ENCODE data around the gene C1QC. TPM values are rescaled to one million over a fixed set of nuclear protein-coding genes. Genes with fewer than 3 reads are reported as not detected.

C1QC gene
- total RNA-seq, 1 experiment from 2014 or later, result not detected

GRCh38 chr1:22646384-22646783 is 3.0 kb downstream of the C1QC start:
- TF ChIP-seq, protein P1, sequence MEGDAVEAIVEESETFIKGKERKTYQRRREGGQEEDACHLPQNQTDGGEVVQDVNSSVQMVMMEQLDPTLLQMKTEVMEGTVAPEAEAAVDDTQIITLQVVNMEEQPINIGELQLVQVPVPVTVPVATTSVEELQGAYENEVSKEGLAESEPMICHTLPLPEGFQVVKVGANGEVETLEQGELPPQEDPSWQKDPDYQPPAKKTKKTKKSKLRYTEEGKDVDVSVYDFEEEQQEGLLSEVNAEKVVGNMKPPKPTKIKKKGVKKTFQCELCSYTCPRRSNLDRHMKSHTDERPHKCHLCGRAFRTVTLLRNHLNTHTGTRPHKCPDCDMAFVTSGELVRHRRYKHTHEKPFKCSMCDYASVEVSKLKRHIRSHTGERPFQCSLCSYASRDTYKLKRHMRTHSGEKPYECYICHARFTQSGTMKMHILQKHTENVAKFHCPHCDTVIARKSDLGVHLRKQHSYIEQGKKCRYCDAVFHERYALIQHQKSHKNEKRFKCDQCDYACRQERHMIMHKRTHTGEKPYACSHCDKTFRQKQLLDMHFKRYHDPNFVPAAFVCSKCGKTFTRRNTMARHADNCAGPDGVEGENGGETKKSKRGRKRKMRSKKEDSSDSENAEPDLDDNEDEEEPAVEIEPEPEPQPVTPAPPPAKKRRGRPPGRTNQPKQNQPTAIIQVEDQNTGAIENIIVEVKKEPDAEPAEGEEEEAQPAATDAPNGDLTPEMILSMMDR (conservative IDR thresholded peaks at IDR 0.05), result no peak
- Histone ChIP-seq H3K9ac (ENCODE audit: extremely low read depth, insufficient read length, low read length) (no peak overlapping the region), H3K4ac (ENCODE audit: low read depth, low read length) (no peak overlapping the region), H3K56ac (ENCODE audit: insufficient read length, low read depth, low read length) (no peak overlapping the region), H3K79me1 (ENCODE audit: insufficient read depth, low read depth, low read length, poor library complexity, severe bottlenecking) (no peaks in the 10 kb centered on the region), H3T11ph (ENCODE audit: low read length) (no peak overlapping the region), H4K5ac (ENCODE audit: insufficient read length, low read depth, low read length) (no peak overlapping the region), H4K8ac (replicated peaks; ENCODE audit: insufficient read length, low read depth, low read length) (no peak overlapping the region), H3K27ac (ENCODE audit: insufficient read length, low read depth, low read length) (no peak overlapping the region), H3K79me2 (ENCODE audit: insufficient read depth, low read length) (no peaks in the 10 kb centered on the region), H2BK120ac (ENCODE audit: low read depth, low read length, poor library complexity, severe bottlenecking) (no peak overlapping the region), H2AK5ac (ENCODE audit: insufficient read length, low read length) (no peak overlapping the region), H4K91ac (ENCODE audit: insufficient read length, low read depth, low read length) (no peak overlapping the region), H2BK5ac (ENCODE audit: insufficient read length, low read length) (no peak overlapping the region), H3K18ac (ENCODE audit: insufficient read length, low read depth, low read length) (no peak overlapping the region), H3K9me3 (ENCODE audit: control insufficient read depth, low read depth, low read length) (no peaks in the 10 kb centered on the region), H3K23ac (ENCODE audit: insufficient read length, low read depth, low read length) (no peak overlapping the region), H3K27me3 (ENCODE audit: insufficient read depth, low read length) (no peaks in the 10 kb centered on the region), H3K4me2 (ENCODE audit: insufficient read depth, insufficient read length, low read length) (no peak overlapping the region), H3K4me1 (ENCODE audit: insufficient read depth, low read length) (no peaks in the 10 kb centered on the region), H2BK15ac (ENCODE audit: low read depth, low read length) (no peak overlapping the region), H4K20me1 (ENCODE audit: control insufficient read depth, insufficient read depth, insufficient read length) (no peaks in the 10 kb centered on the region), H2BK20ac (ENCODE audit: low read depth, low read length, poor library complexity, severe bottlenecking) (no peak overlapping the region), H3K14ac (ENCODE audit: insufficient read depth, low read length) (no peak overlapping the region), H2AFZ (ENCODE audit: low read length) (no peak overlapping the region), H3K23me2 (ENCODE audit: insufficient read length, low read depth, low read length, poor library complexity, severe bottlenecking) (no peaks in the 10 kb centered on the region), H2BK12ac (ENCODE audit: insufficient read length, low read depth, low read length) (no peak overlapping the region)
- Mint-ChIP-seq H3K27ac (no peak overlapping the region), H3K4me1 (no peaks in the 10 kb centered on the region), H3K36me3 (ENCODE audit: insufficient read depth in 1 of 3, low read depth in 3 of 3) (no peaks in the 10 kb centered on the region), H3K4me3 (no peak overlapping the region), H3K9me3 (no peaks in the 10 kb centered on the region), H3K27me3 (ENCODE audit: low read depth) (peaks cover 13% of the 10 kb centered on the region)
- DNase-seq, result no peak
- no CpG with 5 or more reads among the region's 1 CpG for WGBS (ENCODE audit: extremely low coverage, insufficient read length, low lambda C conversion rate)

Measured in H9 (cell line).